Dermis blood vessel endothelial cell (primary cell): ENCODE results near the gene KCNA1. TPM values are rescaled to one million over a fixed set of nuclear protein-coding genes. Genes with fewer than 3 reads are reported as not detected.

Experiments
- DNase-seq: peaks from one replicate; pipeline ENCODE4 v3.0.0; 2010
- total RNA-seq: library from RNA; depleted of rRNA; stranded (reverse); fragments of >200 nt; gene quantifications from 2 replicates; pipeline ENCODE4 v1.2.3, GENCODE V29; 2014

KCNA1 gene
- total RNA-seq, 1 donor from 2014 or later: under 0.01 TPM

DNA sequence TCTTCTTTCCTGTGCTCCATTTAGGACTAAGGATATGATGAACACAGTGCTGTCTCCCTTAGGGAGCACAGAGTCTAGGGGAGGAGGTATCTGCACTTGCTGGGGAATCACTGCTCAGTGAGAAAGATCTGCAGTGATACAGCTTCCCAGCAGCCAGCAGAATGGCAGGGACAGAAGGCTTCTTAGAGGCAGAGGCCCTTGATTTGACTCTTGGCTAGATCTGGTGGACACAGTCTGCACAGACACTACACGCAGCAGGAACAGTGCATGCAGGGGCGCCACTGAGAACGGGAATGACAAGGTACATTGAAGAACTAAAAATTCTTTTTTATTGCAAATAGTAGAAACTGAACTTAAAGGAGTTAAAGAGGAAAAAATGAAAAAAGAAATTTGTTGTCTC lies 51.6 kb downstream of the KCNA1 start:
- DNase-seq: no peak

DNA sequence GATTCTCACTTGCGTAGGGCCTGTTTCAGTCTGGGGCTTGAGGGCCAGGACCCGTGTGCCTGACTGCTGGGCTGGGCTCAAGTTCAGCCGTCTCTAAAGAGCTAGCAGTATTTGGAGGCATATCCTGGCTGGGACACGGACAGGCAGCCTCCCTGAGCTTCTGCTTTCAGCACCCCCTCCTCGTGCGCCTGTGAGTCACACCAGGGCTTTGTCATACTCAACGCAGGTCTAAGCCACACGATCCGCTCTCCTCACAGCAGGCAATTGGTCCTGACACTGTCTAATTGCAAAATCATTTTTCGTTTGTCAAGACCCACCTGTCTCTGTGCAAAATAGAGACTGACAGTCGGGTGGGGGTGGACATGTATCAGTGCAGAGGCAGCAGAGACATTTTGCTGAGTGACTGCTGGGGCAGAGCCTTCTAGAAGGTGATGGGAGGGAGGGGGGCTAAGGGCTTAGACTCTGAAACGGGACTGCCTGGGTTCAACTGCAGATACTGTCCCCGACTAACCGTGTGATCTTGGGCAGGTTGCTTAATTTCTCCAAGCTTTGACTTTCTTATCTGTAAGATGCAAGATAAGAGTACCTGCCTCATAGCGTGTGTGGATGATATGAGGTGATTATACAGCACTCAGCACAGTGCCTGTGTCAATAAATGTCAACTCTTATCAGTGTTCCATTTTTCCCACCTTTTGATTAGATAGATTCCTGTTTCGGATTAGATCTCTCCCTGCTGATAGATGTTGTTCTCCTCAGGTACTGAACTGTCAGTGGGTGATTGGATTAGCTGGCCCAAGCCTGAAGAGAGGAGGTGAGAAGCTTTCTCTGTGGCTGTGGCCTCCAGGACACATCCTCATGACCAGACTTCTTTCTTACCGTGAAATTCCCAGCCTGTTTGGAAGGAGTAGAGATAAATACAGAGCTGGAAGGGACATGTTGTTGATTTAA lies 53.1 kb downstream of the KCNA1 start:
- DNase-seq: no peak

Other genes with a start within 250 kb of the KCNA1 start
- under 0.01 and 0.14 TPM in 2 replicates for gene GALNT8, start 189.5 kb upstream of the KCNA1 start, total RNA-seq
- not detected in 2 replicates for gene KCNA5, start 134.0 kb downstream of the KCNA1 start, total RNA-seq